ENCODE data around the gene GSG1. TPM values are rescaled to one million over a fixed set of nuclear protein-coding genes. Genes with fewer than 3 reads are reported as not detected.
"Not testable (repeated sequence)": the region's sequence is repeated elsewhere in the genome, so short reads cannot be mapped to it uniquely, and the experiment has no call there.

The GSG1 gene
- total RNA-seq, 1 donor from 2014 or later, result not detected

- no peak for DNase-seq (ENCODE audit: low read depth, low spot score)
These were observed 40.8 kb downstream of the GSG1 start for GRCh38 chr12:13062669-13063068.

GRCh38 chr12:13061377-13061776 lies 42.1 kb downstream of the GSG1 start:
- no peak for DNase-seq (ENCODE audit: low read depth, low spot score)

- no peak for DNase-seq (ENCODE audit: low read depth, low spot score)
These were observed 42.9 kb downstream of the GSG1 start for GRCh38 chr12:13060581-13060980.

DNA sequence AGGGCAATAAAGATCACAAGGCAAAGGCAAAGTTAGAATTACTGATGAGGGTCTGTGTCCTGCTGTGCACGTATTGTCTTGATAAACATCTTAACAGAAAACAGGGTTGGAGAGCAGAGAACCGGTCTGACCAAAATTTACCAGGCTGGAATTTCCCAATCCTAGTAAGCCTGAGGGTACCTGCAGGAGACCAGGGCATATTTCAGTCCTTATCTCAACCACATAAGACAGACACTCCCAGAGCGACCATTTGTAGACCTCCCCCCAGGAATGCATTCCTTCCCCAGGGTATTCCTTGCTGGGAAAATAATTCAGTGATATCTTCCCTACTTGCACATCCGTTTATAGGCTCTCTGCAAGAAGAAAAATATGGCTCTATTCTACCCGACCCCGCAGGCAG lies 49.9 kb downstream of the GSG1 start:
- not testable (repeated sequence) for DNase-seq (ENCODE audit: low read depth, low spot score)

DNA sequence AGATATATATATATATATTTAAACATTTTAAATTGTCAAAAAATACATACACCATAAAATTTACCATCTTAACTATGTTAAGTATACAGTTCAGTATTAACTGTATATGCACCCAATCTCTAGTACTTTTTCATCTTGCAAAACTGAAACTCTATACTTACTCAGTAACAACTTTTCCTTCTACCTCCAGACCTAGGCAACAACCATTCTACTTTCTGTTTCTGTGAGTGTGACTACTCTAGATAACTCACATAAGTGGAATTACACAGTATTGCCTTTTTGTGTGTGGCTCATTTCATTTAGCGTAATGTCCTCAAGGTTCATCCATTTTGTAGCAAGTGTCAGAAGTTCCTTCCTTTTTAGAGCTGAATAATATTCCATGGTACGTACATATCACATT lies 51.0 kb downstream of the GSG1 start:
- no peak for DNase-seq (ENCODE audit: low read depth, low spot score)

GRCh38 chr12:13049816-13050215 lies 53.7 kb downstream of the GSG1 start:
- no peak for DNase-seq (ENCODE audit: low read depth, low spot score)

DNA sequence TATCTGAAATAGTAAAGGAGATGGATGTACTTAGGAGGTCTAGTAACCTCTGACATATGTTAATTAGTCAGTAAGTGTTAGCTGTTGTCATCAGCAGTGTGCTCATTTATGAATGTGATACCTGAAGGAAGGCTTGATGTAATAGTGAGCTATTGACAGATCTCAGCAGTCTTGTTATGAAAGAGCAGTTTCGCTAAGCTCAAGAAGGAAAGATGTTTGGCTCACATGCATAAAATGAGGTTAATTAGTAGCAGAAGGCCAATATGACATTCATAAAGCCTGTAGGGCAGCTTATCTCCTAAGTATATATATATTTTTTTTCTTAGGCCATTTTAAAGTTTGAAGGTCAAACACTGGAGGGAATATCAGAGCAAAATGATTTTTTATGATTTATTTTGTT lies 56.5 kb downstream of the GSG1 start:
- DNase-seq (ENCODE audit: low read depth, low spot score), result no peak

- no peak for DNase-seq (ENCODE audit: low read depth, low spot score)
These were observed 57.7 kb downstream of the GSG1 start for GRCh38 chr12:13045816-13046215.

- DNase-seq (ENCODE audit: low read depth, low spot score), result no peak
These were observed 58.6 kb downstream of the GSG1 start for GRCh38 chr12:13044906-13045299.

- DNase-seq (ENCODE audit: low read depth, low spot score), result no peak
These were observed 59.2 kb downstream of the GSG1 start, which contains the start of gene FAM234B for GRCh38 chr12:13044002-13044905. TSS of gene FAM234B (plus strand) at chr12:13044381. CDS start at chr12:13044404, 23 bp downstream.

GRCh38 chr12:13042666-13043230 lies 60.7 kb downstream of the GSG1 start:
- no peak for DNase-seq (ENCODE audit: low read depth, low spot score)

DNA sequence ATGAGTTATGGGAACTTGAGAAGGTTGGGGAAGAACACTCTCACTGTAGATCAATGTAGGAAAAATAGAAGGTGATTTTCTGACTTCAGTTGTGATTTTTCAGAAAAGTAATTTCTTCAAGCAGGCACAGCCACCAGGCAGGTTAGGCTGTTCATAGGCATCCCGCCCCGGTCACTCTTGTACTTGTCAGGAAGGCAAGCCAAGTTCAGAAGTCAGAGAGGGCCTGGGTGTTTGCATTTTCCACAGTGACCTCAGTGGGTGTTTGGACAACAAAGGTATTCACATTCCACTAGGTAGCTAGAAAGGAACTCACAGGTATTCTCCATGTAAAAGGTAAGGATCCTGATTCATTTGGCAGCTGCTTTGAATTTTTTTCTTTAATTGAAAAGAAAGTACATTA lies 62.2 kb downstream of the GSG1 start:
- DNase-seq (ENCODE audit: low read depth, low spot score), result no peak

DNA sequence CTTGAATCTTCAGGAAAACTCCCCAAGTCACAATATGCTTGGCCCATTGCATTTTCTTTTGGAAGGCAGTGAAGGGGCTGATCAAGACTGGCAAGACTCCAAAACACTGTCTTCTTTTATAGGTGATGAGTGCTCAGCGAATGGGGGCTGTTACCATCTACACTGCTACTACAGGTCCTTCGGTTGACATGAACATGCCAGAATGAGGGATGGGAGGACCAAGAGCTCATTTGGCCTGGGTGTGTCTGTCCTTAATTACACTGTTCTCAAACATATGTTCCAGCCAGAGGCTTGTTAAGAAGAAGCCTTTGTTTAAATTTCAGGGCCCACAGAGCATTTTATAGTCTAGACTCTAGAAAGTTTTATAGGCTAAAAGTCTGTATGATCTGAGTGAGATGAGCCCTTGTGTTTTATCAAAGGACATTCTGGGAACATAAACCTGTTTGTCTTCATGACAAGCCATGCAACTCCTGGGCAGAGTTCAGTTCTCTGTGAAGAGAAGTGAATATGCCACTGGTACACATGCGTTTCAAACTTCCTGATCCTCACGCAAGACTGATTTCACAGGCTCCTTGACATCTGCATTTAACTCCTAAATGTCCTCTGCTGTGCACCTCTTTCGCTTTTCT lies 64.0 kb downstream of the GSG1 start:
- no peak for DNase-seq (ENCODE audit: low read depth, low spot score)

DNA sequence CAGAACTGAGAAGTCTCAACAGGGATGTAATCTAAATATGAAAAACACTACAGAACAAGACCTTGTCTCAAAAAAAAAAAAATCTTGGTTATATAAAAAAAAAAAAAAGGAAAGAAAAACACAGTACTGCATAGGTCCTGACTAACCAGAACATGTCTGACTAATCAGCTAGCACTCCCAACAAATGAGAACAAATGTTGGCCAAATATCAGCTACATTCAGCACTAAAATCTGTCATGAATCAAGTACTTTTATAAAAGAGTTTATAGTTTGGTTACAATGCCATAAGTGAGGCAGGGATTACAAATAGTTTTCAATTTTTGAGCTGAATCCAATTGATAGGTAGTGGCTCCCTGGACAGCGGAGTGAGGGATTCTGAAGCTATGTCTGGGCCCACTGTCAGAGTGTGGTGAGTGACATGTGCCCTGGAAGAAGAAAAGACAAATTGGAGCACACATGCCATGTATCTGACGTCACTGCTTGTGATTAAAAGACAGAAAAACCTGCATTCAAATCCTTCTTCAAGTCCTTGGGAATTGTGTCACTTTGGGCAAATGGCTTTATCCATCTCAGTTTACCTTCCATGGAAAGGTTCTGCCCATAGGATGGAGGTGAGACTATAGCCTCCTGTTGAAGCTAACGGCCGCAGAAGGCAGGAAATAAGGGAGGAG lies 64.8 kb downstream of the GSG1 start:
- DNase-seq (ENCODE audit: low read depth, low spot score), result no peak

GRCh38 chr12:13036881-13037280 lies 66.6 kb downstream of the GSG1 start:
- no peak for DNase-seq (ENCODE audit: low read depth, low spot score)

- DNase-seq (ENCODE audit: low read depth, low spot score), result not testable (repeated sequence)
These were observed 68.1 kb downstream of the GSG1 start for GRCh38 chr12:13035335-13035734.

Other genes starting within 250 kb of the GSG1 start
- 10.4 and 15.1 TPM in 2 replicates for gene GPRC5A, start 212.1 kb downstream of the GSG1 start, total RNA-seq
- 0.11 TPM in 1 of 2 replicates, not detected in the other for gene GPRC5D, start 151.5 kb downstream of the GSG1 start, total RNA-seq
- 18.5 and 24.9 TPM in 2 replicates for gene HEBP1, start 103.4 kb downstream of the GSG1 start, total RNA-seq
- gene FAM234B, start 59.3 kb downstream of the GSG1 start, total RNA-seq, result 6.9 and 12.8 TPM in 2 replicates
- 144 and 167 TPM in 2 replicates for gene EMP1, start 93.1 kb upstream of the GSG1 start, total RNA-seq